Erythroblast (primary cell): ENCODE results near the gene ARMC7.

Experiments used
- GATA1 ChIP-seq: IDR thresholded peaks from 2 replicates; pipeline ENCODE4 v1.6.1; 2011; ENCODE audit warnings: low read depth, mild to moderate bottlenecking, control low read depth, low read length, moderate library complexity
- POLR2A ChIP-seq: IDR thresholded peaks from 2 replicates; pipeline ENCODE4 v1.6.1; 2011; ENCODE audit warnings: mild to moderate bottlenecking, low read length

GRCh38 chr17:75063201-75063600 is 46.6 kb upstream of the ARMC7 start:
- no peak for TF ChIP-seq POLR2A
- TF ChIP-seq GATA1 = no peak
